D721Med (cell line): Measurements from ENCODE around the gene TMEM129.

Experiments
- DNase-seq: peaks from one replicate; pipeline ENCODE4 v3.0.0; 2011; ENCODE audit warnings: low spot score; ENCODE audit not compliant: insufficient read length
- FAIRE-seq: peaks from 2 replicates; lab custom pipeline; 2011; peaks lifted over from hg19 to GRCh38; lab: Jason Lieb, UNC
- CTCF ChIP-seq: IDR thresholded peaks from 2 replicates; pipeline ENCODE4 v1.5.1; 2012; ENCODE audit warnings: mild to moderate bottlenecking, control low read depth; ENCODE audit not compliant: insufficient read depth; ENCODE audit errors: missing control alignments

TMEM129 gene

DNA sequence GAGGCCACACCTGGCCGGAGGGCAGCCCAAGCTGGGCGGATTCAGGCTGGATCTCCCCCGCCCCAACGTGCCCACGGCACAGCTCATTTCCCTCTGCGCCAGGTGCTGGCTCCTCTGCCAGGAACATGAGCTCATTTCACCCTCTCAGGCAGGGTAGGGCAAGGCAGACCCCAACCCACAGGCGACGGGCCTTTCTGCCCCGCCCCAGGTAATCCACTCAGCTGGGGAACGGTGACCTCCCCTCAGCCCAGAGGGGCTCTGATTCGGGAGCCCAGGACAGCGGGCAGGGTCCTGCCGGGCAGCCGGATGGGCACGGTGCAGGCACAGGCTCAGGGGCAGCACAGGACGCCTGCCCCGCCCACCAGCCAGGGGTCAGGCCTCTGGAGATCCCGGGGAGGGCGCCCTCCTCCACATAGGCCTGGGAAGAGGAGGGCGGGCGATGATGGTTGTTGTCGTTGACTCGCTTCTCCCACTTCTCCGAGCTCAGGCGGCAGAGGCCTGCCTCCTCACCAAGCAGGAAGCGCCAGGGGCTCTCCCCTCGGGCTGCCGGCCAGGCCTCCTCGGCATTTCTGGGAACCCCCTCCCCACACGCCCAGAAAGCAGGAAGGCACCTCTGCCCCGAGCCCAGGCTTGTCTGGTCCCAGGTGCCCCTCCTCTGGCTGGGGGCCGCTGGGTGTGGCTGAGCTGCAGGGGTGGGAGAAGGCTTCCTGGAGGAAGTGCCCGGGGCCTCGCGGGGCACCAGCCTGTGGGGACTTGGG, 31.3 kb upstream of the TMEM129 start:
- DNase-seq = no peak
- no peak for TF ChIP-seq CTCF
- FAIRE-seq = no peak

- no peak for DNase-seq
- no peak for FAIRE-seq
- no peak for TF ChIP-seq CTCF
Observed at GRCh38 chr4:1751919-1752283, 30.8 kb upstream of the TMEM129 start.

- no peak for TF ChIP-seq CTCF
- DNase-seq = no peak
- FAIRE-seq = no peak
Observed at GRCh38 chr4:1751155-1751918, 30.2 kb upstream of the TMEM129 start.

GRCh38 chr4:1750381-1751154, 29.4 kb upstream of the TMEM129 start:
- FAIRE-seq (no peak), DNase-seq (no peak)
- TF ChIP-seq CTCF = no peak

DNA sequence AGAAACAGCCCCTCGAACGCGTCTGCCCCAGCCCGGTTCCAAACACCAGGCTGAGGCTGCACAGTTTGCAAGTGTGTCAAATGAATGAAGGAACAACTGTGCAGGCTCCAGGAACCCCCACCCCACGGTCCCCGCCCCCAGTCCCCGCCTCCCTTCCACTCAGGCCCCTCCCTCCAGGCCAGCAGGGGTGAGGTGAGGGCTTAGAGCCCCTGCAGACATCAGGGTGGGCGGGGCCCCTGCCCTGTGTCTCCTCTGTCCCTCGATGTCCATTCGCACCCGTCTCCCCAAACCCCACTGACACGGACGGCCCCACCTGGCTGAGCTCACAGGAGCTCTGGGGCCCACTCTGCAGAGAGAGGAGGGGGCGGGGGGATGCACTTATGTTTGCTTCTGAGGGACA, 28.7 kb upstream of the TMEM129 start:
- TF ChIP-seq CTCF = no peak
- DNase-seq (no peak), FAIRE-seq (no peak)

GRCh38 chr4:1749370-1749769, 28.2 kb upstream of the TMEM129 start:
- DNase-seq (no peak), FAIRE-seq (no peak)
- TF ChIP-seq CTCF = no peak
